CD1c-positive myeloid dendritic cell (primary cell): ENCODE data around the gene MTX1.
A peak's percentile ranks its signal among the peaks of the same experiment; 100 is the strongest.

Experiments used
- DNase-seq: peaks from one replicate; pipeline ENCODE4 v3.0.0-alpha.2; 2016; ENCODE audit errors: extremely low spot score

The MTX1 gene

DNA sequence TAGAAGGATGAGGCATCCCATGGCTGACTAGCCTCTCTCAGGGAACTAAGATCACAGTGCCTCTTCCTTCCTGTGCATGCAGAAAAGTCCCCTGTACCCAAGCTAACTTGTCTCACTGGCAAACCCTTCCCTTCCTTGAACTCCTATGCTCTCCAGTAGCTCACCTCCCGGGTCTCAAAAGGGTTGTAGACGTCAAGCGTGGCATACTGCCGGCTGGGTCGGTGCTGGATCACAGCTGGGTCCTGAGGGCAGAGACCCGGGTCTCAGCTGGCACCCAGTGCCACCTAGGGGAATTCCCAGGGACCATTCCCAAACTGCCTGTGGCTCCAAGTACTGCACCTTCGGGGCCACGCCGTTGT, 53.0 kb downstream of the MTX1 start:
- DNase-seq: no peak

DNA sequence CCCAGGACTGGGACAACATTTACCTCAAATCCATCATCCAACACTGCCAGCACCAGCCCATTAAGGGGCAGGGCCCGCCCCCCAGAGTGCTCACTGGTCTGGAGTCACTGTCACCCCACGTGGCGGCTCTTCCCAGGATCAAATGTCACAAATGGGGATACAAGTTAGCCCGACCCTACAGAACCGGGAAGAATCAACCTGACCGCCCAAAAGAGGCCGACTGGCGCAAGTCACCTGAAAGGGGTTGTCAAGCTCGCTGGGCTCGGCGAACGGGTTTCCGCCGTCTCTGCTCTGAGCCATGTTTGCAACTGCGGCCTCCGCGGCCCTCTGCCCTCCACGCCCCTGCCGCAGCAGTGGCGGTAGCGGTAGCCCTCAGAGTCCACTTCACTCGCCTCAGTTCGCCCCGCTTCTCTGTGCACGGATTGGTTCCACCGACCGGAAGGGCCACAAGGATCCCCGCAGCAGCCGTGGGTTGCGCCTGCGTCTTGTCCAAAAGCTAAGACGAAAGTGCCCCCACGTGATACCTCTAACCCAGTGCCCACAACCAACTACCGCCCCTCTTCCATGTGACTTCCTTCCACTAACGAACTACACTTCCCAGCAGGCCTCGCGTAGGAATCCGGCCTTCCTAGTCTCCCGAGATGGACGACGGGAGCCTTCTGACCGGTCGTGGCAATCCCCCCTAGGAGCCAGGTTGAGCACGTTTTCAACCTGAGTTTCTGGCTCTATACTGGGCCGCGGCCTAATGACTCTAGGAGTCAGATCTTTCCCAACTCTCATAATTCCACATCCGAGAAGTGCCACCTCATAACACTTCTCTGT, 53.6 kb downstream of the MTX1 start, which contains the start of gene SCAMP3:
Gene SCAMP3 (minus strand): TSS at position 509 of the 822 bp plus-strand sequence. CDS start 209 bp downstream, at position 300.
- peak; percentile 97 for DNase-seq

DNA sequence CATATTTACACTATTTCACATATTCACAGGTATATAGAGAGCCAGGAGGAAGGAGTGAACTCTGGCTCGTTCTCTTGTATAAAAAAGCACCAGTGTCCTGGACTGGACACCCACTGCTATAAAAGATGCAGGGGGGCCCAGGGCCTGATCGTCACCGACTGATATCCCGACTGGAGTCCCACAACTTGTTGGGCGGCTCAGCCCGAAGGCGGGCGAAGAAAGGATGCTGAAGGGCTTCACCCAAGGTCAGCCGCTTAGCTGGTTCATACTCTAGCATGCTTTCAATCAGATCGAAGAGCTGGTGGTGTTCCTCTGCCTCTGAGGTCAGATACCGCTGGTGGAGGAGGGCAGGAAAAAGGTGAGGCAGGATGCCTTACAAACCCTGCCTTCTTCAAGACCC, 54.6 kb downstream of the MTX1 start:
- DNase-seq: no peak
